Activated CD8-positive, alpha-beta T cell treated with anti-CD3 and anti-CD28 coated beads, Interleukin-2, amount 10 ng/mL, durations not matched to agents 7 days and 5 days (primary cell): ENCODE measurements around the gene PTPRR. TPM values are rescaled to one million over a fixed set of nuclear protein-coding genes. Genes with fewer than 3 reads are reported as not detected.

ENCODE experiments used
- ATAC-seq: fragments of 150-1000 bp; cut with Tn5 transposase; one replicate; pipeline ENCODE4 v1.10.0; 2021; ENCODE audit warnings: moderate library complexity
- CTCF ChIA-PET: fragments of 350-600 bp; sonication (Branson Sonifier 250); formaldehyde crosslinking; loops from one replicate; lab custom pipeline; 2021; ENCODE audit warnings: antibody characterized with exemption; lab: Charles Lee
- POLR2A ChIA-PET: fragments of 350-600 bp; sonication (Branson Sonifier 250); formaldehyde crosslinking; loops from one replicate; lab custom pipeline; 2021; ENCODE audit warnings: antibody characterized with exemption; lab: Charles Lee
- DNase-seq: peaks from one replicate; pipeline ENCODE4 v3.0.0-alpha.2; 2020
- H3K27ac Mint-ChIP-seq: one replicate; pipeline ENCODE4 v1.8.0; 2021; ENCODE audit warnings: mild to moderate bottlenecking, mixed read lengths
- H3K27me3 Mint-ChIP-seq: one replicate; pipeline ENCODE4 v1.8.0; 2021; ENCODE audit warnings: low read depth, mixed read lengths
- H3K36me3 Mint-ChIP-seq: one replicate; pipeline ENCODE4 v1.8.0; 2021; ENCODE audit warnings: low read depth, mixed read lengths
- H3K4me1 Mint-ChIP-seq: one replicate; pipeline ENCODE4 v1.8.0; 2021; ENCODE audit warnings: low read depth, mixed read lengths
- H3K4me3 Mint-ChIP-seq: one replicate; pipeline ENCODE4 v1.8.0; 2021; ENCODE audit warnings: mild to moderate bottlenecking, mixed read lengths
- H3K9me3 Mint-ChIP-seq: one replicate; pipeline ENCODE4 v1.8.0; 2022; ENCODE audit warnings: mixed read lengths; ENCODE audit not compliant: insufficient read depth
- total RNA-seq, 2 experiments: library from RNA; stranded (reverse); gene quantifications; one replicate each; pipeline ENCODE4 v1.2.3, GENCODE V29; 2021

PTPRR gene
- total RNA-seq, 2 experiments from 2014 or later: not detected

GRCh38 chr12:70644861-70645260 is 275.7 kb downstream of the PTPRR start:
- H3K27ac Mint-ChIP-seq: no peak overlapping the region
- POLR2A ChIA-PET: no interaction called here
- H3K9me3 Mint-ChIP-seq: no peaks in the 10 kb centered on the region
- ATAC-seq: no peak
- no peak overlapping the region for H3K4me3 Mint-ChIP-seq
- CTCF ChIA-PET: no interaction called here
- H3K4me1 Mint-ChIP-seq: peaks cover 6% of the 10 kb centered on the region
- no peaks in the 10 kb centered on the region for H3K36me3 Mint-ChIP-seq
- H3K27me3 Mint-ChIP-seq: peaks cover 2% of the 10 kb centered on the region
- no peak for DNase-seq

GRCh38 chr12:70643939-70644338 is 276.6 kb downstream of the PTPRR start:
- CTCF ChIA-PET: no interaction called here
- H3K4me3 Mint-ChIP-seq: no peak overlapping the region
- peaks cover 6% of the 10 kb centered on the region for H3K4me1 Mint-ChIP-seq
- H3K36me3 Mint-ChIP-seq: no peaks in the 10 kb centered on the region
- peaks cover 2% of the 10 kb centered on the region for H3K27me3 Mint-ChIP-seq
- no peak for ATAC-seq
- POLR2A ChIA-PET: no interaction called here
- H3K9me3 Mint-ChIP-seq: no peaks in the 10 kb centered on the region
- no peak for DNase-seq
- H3K27ac Mint-ChIP-seq: no peak overlapping the region

GRCh38 chr12:70641691-70642090 is 278.8 kb downstream of the PTPRR start:
- ATAC-seq: no peak
- Mint-ChIP-seq H3K4me1 (peaks cover 6% of the 10 kb centered on the region), H3K9me3 (no peaks in the 10 kb centered on the region), H3K27ac (no peak overlapping the region), H3K27me3 (no peaks in the 10 kb centered on the region), H3K36me3 (no peaks in the 10 kb centered on the region), H3K4me3 (no peak overlapping the region)
- DNase-seq: no peak
- ChIA-PET POLR2A (no interaction called here), CTCF (no interaction called here)

DNA sequence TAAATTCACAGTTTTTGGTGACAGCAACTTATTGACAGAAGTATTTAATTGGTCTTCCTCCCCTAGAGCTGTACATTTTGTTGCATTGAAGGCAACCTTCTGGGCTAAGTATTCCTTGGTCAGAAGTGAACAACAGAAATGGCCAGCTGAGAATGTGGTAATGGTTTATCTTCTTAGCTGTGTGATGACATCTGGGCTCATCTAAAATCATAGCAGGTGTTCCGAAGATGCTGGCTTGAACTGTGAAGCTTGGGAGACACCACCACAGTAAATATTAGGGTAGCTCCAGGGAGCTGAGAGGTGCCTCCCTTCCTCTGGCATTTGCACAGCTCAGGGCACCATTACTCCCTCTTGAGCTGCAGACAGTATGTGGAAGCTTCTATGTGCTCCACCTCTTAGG is 279.6 kb downstream of the PTPRR start:
- Mint-ChIP-seq H3K4me3 (no peak overlapping the region), H3K4me1 (peaks cover 3% of the 10 kb centered on the region), H3K27me3 (no peaks in the 10 kb centered on the region), H3K9me3 (no peaks in the 10 kb centered on the region), H3K27ac (no peak overlapping the region), H3K36me3 (no peaks in the 10 kb centered on the region)
- ATAC-seq (no peak), DNase-seq (no peak)
- ChIA-PET CTCF (interaction anchor here (1.0 kb wide), 1 partner anchor 79 kb away, joined by 3 read pairs; no protein-coding TSS in a partner anchor), POLR2A (no interaction called here)

DNA sequence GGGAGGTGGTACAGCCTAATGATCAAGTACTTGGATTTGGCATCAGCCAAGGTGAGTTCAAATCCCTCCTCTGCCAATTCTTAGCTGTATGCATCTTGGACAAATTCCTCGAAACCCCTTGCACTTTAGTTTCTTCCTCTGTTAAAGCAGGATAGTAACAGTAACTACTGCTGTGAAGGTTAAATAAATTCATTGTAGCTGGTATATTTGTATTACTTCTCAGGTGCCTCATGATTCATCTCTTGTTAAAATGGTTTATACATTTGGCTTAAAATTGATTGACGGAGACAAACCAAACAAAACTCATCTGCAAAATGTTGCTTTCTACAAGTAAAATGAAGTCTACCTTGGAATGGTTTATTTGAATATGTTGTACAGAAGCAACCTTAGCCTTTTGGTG is 281.0 kb downstream of the PTPRR start:
- DNase-seq (no peak), ATAC-seq (no peak)
- H3K36me3 Mint-ChIP-seq: no peaks in the 10 kb centered on the region
- H3K4me1 Mint-ChIP-seq: no peaks in the 10 kb centered on the region
- no peaks in the 10 kb centered on the region for H3K9me3 Mint-ChIP-seq
- H3K27me3 Mint-ChIP-seq: no peaks in the 10 kb centered on the region
- H3K27ac Mint-ChIP-seq: no peak overlapping the region
- no peak overlapping the region for H3K4me3 Mint-ChIP-seq
- CTCF ChIA-PET: no interaction called here
- POLR2A ChIA-PET: no interaction called here

GRCh38 chr12:70638639-70639360 is 281.7 kb downstream of the PTPRR start:
- CTCF ChIA-PET: no interaction called here
- no peaks in the 10 kb centered on the region for H3K9me3 Mint-ChIP-seq
- POLR2A ChIA-PET: no interaction called here

GRCh38 chr12:70637303-70638085 is 283.0 kb downstream of the PTPRR start, which contains the start of gene PTPRB:
Gene PTPRB, minus strand, starts transcription at chr12:70637429. Its CDS starts 34 bp downstream, at chr12:70637395.
- no peaks in the 10 kb centered on the region for H3K4me1 Mint-ChIP-seq
- ChIA-PET POLR2A (no interaction called here), CTCF (no interaction called here)
- ATAC-seq (no peak), DNase-seq (no peak)
- H3K4me3 Mint-ChIP-seq: no peak within 1 kb of the TSS
- no peak within 1 kb of the TSS for H3K27ac Mint-ChIP-seq
- H3K9me3 Mint-ChIP-seq: no peaks in the 10 kb centered on the region
- H3K27me3 Mint-ChIP-seq: no peaks in the 10 kb centered on the region
- H3K36me3 Mint-ChIP-seq: no peaks in the 10 kb centered on the region

More at GRCh38 chr12:70638639-70639360, 281.7 kb downstream of the PTPRR start:
- Mint-ChIP-seq H3K27ac (no peak overlapping the region), H3K36me3 (no peaks in the 10 kb centered on the region), H3K4me1 (no peaks in the 10 kb centered on the region), H3K4me3 (no peak overlapping the region), H3K27me3 (no peaks in the 10 kb centered on the region)
- no peak for DNase-seq
- no peak for ATAC-seq

DNA sequence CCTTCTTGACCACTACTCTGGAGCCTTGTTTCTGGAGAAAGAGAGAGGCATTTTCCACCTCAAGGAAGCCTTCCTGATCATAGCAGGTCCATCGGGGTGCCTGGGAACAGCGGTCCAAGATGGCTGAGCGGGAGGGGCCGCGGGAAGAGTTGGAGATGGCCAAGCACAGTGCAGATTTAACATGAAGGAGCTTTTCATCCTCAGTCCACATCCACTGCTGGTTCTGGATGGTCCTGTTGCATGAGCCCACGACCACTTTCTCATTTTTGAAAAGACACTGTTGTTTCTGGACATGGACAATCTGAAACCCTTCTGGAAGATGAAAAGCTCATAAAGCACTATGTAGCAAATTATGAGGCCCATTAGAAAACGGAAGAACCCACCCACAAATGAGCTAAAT is 284.8 kb downstream of the PTPRR start:
- Mint-ChIP-seq H3K27ac (no peak overlapping the region), H3K4me3 (no peak overlapping the region), H3K36me3 (no peaks in the 10 kb centered on the region), H3K9me3 (no peaks in the 10 kb centered on the region), H3K27me3 (no peaks in the 10 kb centered on the region), H3K4me1 (no peaks in the 10 kb centered on the region)
- DNase-seq: no peak
- no peak for ATAC-seq
- CTCF ChIA-PET: no interaction called here
- POLR2A ChIA-PET: no interaction called here

GRCh38 chr12:70628701-70629480 is 291.6 kb downstream of the PTPRR start:
- Mint-ChIP-seq H3K36me3 (no peaks in the 10 kb centered on the region), H3K27ac (no peak overlapping the region), H3K4me3 (no peak overlapping the region), H3K4me1 (no peaks in the 10 kb centered on the region), H3K27me3 (no peaks in the 10 kb centered on the region), H3K9me3 (no peaks in the 10 kb centered on the region)
- ChIA-PET CTCF (no interaction called here), POLR2A (no interaction called here)
- no peak for ATAC-seq
- DNase-seq: no peak

DNA sequence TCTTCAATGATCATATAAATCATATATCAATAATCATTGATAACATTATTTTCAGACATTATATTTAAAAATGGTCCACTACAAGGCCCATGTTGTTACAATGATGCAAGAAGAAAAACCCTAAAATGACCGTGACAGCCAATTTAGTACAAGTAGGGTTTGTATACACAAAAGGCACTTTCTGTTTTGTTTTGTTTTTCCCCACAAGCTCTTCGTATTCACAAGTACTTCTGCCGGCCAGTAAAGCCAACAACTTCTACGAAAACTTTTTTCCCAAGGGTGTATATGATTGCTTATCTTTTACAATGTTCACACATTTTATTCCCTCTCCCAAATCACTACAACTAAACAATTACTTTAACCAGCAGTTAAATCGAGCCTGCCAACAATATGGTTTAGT is 292.9 kb downstream of the PTPRR start:
- Mint-ChIP-seq H3K27me3 (no peaks in the 10 kb centered on the region), H3K9me3 (no peaks in the 10 kb centered on the region), H3K4me1 (no peaks in the 10 kb centered on the region), H3K4me3 (no peak overlapping the region), H3K27ac (no peak overlapping the region), H3K36me3 (no peaks in the 10 kb centered on the region)
- ChIA-PET POLR2A (no interaction called here), CTCF (no interaction called here)
- DNase-seq: no peak
- ATAC-seq: no peak

- H3K27ac Mint-ChIP-seq: no peak overlapping the region
- ATAC-seq (no peak), DNase-seq (no peak)
- H3K27me3 Mint-ChIP-seq: no peaks in the 10 kb centered on the region
- POLR2A ChIA-PET: no interaction called here
- no peak overlapping the region for H3K4me3 Mint-ChIP-seq
- H3K36me3 Mint-ChIP-seq: no peaks in the 10 kb centered on the region
- H3K9me3 Mint-ChIP-seq: no peaks in the 10 kb centered on the region
- CTCF ChIA-PET: no interaction called here
- no peaks in the 10 kb centered on the region for H3K4me1 Mint-ChIP-seq
These were observed 294.4 kb downstream of the PTPRR start for GRCh38 chr12:70626180-70626579.
